HG03064 (cell line): ENCODE results near the gene MAB21L3.

Source experiments
- ATAC-seq: cut with Tn5 transposase; IDR thresholded peaks from one replicate; pipeline ENCODE4 v1.9.1; 2021; ENCODE audit warnings: low read depth; ENCODE audit not compliant: unreplicated experiment

MAB21L3 gene

GRCh38 chr1:116107371-116107770 is 3.8 kb upstream of the MAB21L3 start:
- no peak for ATAC-seq

GRCh38 chr1:116111524-116112021 is 374 bp downstream of the MAB21L3 start:
- no peak for ATAC-seq

GRCh38 chr1:116112388-116113140 is 1.4 kb downstream of the MAB21L3 start:
- no peak for ATAC-seq

- no peak for ATAC-seq
Measured at GRCh38 chr1:116113615-116114014, 2.4 kb downstream of the MAB21L3 start.

- no peak for ATAC-seq
Measured at GRCh38 chr1:116115476-116116439, 4.6 kb downstream of the MAB21L3 start.

- ATAC-seq, result no peak
Measured at GRCh38 chr1:116118471-116118870, 7.3 kb downstream of the MAB21L3 start.

- no peak for ATAC-seq
Measured at GRCh38 chr1:116119876-116120275, 8.7 kb downstream of the MAB21L3 start.

- ATAC-seq, result no peak
Measured at GRCh38 chr1:116122955-116123757, 12.0 kb downstream of the MAB21L3 start.

- no peak for ATAC-seq
Measured at GRCh38 chr1:116123837-116124533, 12.8 kb downstream of the MAB21L3 start.

GRCh38 chr1:116125758-116126157 is 14.6 kb downstream of the MAB21L3 start:
- ATAC-seq, result no peak

GRCh38 chr1:116126281-116126680 is 15.1 kb downstream of the MAB21L3 start:
- ATAC-seq, result no peak

- no peak for ATAC-seq
Measured at GRCh38 chr1:116127123-116127847, 16.1 kb downstream of the MAB21L3 start.

GRCh38 chr1:116127848-116128540 is 16.8 kb downstream of the MAB21L3 start:
- ATAC-seq, result no peak

GRCh38 chr1:116128664-116129063 is 17.5 kb downstream of the MAB21L3 start:
- ATAC-seq, result no peak

- ATAC-seq, result no peak
Measured at GRCh38 chr1:116129537-116129936, 18.3 kb downstream of the MAB21L3 start.

- no peak for ATAC-seq
Measured at GRCh38 chr1:116130356-116130755, 19.2 kb downstream of the MAB21L3 start.

- no peak for ATAC-seq
Measured at GRCh38 chr1:116131170-116131569, 20.0 kb downstream of the MAB21L3 start.

GRCh38 chr1:116131866-116132605 is 20.8 kb downstream of the MAB21L3 start:
- ATAC-seq, result no peak
